DMS53 (cell line): ENCODE data around the gene MKNK1.
A peak's percentile ranks its signal among the peaks of the same experiment; 100 is the strongest.

Experiments used
- DNase-seq: peaks from one replicate; lab custom pipeline; 2025; lab: John Stamatoyannopoulos, UW

The MKNK1 gene

DNA sequence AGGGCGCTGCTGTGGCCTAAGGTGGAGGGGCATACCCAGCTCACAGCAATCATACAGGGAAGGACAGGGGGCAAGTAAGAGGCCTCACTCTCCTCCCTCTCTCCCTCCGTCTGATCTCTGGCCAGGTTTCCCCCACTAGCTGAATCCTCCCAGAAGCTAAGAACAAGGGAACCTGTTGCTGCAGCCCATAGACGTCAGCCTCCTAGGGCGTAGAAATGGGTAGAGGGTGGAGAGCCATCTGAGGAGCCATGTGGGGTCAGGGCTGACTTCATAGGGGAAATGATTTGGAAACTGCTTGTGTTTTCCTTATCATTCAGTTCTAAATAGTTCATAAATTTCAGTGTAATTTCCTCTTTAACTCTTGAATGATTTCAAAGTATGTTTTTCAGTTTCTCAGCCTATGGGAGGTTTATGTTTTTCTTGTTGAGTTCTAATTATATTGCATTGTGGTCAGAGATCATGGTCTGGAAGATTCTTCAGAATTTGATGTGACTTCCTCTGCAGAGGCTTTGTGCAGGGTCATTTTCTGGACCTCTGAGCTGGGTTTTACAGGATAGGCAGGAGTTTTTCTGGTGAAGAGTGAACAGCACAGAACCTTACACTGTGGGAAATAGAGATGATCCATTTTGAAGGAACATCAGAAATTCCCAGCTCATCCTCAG is 14.8 kb upstream of the MKNK1 start:
- no peak for DNase-seq

DNA sequence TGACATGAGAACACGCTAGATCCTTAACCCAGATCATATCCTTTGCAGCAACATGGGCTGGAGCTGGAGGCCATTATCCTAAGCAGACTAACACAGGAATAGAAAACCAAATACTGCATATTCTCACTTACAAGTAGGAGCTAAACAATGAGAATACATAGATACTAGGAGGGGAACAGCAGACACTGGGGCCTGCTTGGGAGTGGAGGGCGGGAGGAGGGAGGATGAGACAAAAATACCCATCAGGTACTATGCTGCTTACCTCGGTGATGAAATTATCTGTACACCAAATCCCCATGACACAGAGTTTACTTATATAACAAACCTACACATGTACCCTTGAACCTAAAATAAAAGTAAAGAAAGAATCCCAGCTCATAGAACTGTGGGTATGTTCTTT is 13.8 kb upstream of the MKNK1 start:
- DNase-seq = no peak

GRCh38 chr1:46617108-46617800 is 13.2 kb upstream of the MKNK1 start:
- DNase-seq = no peak

- peak; percentile 87 for DNase-seq
These were observed 12.4 kb upstream of the MKNK1 start, which contains the start of gene MOB3C for GRCh38 chr1:46616277-46617107. MOB3C (minus strand) TSS chr1:46616811; CDS start chr1:46613321, 3,490 bp downstream.

DNA sequence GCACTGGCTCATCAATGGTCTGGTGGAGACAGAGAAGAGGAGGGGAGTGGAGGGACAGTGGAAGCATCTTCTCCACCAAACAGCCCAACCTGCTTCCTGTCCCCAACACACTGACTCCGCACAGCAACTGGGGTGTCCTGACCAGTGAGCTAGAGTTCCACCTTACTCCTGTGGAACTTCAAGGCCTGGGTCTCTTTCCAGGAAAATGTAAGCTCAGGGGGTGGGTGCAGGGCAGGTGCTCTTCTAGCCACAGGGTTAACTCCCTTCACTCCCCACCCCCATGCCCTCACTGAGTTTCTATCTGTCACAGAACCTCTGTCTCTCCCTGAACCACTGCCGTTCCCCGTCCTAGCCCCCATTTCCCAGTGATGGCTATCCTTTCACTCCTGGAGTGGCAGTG is 11.7 kb upstream of the MKNK1 start:
- DNase-seq = no peak

GRCh38 chr1:46615088-46615487 is 11.0 kb upstream of the MKNK1 start:
- no peak for DNase-seq

DNA sequence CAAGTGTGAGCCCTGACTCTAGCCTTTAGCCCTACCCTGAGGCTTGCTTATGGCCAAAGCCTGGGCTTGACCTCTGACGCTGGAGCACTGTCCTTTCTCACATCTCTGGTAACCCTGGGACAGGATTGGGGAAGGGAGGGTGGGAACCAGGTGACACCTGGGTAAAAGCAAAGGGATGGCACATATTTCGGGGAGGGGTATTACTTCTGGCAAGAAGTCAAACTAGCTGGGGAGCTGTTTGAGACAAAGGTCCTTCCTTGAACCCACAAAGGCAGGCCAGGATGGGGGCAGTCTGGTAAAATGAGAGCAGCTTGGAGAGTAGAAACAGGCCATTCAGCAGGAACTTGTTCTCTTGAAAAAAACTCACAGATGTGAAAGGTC is 10.5 kb upstream of the MKNK1 start:
- DNase-seq = no peak

DNA sequence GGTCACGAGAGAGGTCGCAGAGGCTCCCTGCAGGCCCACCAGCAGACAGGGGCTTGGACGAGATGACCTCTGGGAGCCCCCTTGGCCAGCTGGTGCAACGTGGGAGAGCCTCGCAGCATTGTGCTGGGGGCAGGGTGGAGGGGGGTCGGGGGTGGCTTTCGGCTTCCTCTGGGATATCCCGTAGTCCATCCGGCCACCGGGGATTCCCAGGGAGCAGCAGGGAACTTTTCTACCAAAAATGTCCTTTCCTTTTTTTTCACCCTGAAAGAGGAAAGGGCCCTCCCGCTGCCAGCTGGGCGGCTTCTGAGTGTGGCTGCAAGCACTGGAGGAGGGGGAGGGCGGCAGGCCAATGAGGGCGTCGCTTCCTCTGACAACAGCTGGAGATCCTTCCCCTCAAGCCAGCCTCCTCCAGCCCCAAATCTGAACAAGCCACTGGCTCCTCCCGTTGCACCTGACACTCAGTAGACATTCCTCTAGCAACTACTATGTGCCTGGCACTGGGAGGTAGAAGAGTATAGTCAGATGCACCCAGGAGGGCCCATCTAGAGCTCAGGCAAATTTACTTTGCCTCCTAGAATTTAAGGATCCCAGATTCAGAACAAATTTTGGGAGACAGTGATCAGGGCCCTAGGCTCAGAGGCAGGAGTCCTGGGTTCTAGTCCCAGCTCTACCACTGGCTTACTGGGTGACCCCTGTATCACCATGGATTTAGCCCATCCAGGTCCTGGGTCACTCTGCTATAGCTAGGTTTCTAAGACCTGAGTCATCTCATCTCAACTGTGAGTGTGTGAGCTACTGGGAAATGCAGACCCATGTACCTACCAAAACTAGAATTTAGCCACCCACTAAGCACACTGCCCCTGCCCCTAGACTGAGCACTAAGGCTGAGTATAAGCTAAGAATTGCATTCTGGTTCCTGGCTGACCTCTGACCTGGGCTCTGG is 9.9 kb upstream of the MKNK1 start:
- DNase-seq = no peak

GRCh38 chr1:46612937-46613660 is 9.0 kb upstream of the MKNK1 start:
- DNase-seq = no peak

DNA sequence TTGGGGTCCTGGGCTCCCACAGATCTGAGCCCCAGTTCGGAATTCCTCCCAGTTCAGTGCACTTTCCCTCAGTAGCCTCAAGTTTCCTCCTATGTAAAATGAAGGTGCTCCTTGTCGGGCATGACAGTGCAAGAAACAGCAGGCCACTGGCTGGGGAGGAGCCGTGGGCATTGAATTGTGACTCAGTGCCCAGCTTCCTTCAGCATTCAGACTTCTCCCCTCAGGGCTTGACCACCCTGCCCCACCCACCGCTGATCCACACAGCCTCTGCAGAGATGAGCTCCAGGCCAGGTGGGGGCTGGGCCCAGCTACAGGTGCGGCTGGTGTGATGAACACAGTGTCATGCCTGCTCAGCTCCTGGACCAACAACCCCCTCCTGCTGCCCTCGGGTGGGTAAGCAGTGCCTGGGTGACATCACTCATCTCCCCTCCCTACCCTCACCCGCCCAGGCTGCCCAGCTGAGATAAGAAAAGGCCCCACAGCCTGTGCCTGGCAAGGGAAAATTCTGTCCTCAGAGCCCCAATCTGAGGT is 7.7 kb upstream of the MKNK1 start:
- no peak for DNase-seq

- DNase-seq = no peak
These were observed 3.5 kb upstream of the MKNK1 start for GRCh38 chr1:46607345-46608130.

DNA sequence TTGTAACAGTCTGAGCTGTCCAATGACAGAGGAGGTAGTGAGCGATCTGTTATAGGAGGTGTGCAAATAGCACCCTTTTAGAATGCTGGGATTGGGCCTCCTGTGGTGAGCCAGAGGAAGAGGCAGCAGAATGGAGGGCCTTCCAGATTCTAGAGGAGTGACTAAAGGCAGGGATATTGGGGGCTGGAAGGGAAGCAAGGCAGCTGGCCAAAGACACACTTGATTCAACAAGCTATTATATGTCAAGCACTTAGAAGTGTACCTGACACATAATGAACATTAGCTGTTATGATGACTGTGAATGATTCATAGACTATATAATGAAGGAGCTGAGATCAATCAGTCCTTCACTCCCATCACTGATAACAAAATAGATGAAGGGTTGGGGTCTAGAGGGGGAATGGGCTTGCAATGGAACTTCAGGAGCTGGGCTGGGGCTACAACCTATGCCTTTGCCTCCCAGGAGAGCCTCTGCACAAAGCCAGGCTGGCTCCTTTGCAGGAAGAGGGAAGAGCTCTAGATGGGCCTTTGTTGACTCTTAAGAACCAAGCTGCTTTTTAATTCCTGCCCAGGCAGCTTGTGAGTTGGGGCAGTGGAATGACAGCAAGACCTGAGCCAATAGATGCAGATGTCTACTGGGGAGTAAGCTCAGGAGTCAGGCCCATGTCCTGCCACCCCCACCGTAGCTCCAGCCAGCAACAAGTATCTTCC is 2.3 kb upstream of the MKNK1 start:
- DNase-seq = peak; percentile 95

GRCh38 chr1:46605232-46605631 is 1.2 kb upstream of the MKNK1 start:
- no peak for DNase-seq

GRCh38 chr1:46603481-46603857 is 599 bp downstream of the MKNK1 start:
- peak; percentile 63 for DNase-seq

DNA sequence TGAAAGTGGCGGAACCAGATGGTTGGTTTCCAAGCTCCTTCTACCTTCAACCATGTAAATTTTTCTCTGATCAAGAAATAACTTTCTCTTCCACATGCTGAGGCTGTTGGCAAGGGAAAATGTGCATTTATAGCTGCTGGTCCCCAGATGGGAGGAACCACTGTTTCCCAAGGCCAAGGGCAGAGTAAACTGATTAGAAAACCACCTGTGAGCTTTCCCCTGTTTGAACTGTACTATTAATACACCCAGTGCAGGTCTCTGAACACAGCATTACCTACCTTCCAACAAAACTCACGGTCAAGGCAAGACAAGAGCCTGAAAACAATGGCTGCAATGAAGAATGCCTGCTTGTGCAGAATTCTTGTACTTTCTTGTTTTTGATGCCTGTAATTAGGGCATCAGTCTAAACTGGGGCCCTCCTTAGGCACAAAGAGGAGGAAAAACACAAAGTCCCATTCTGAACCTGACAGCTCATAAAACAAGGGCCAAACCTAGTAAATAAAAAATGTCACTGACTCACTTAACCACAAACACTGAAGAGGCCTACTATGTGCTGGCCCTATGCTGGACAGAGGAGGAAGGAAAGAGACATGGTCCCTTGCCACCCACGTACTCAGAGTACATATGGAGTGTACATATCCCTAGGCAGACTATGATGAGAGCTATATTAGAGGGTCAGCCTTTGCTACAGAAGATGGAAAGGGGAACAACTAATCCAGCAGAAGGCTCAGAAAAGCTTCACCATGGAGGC is 2.6 kb downstream of the MKNK1 start:
- DNase-seq = no peak

DNA sequence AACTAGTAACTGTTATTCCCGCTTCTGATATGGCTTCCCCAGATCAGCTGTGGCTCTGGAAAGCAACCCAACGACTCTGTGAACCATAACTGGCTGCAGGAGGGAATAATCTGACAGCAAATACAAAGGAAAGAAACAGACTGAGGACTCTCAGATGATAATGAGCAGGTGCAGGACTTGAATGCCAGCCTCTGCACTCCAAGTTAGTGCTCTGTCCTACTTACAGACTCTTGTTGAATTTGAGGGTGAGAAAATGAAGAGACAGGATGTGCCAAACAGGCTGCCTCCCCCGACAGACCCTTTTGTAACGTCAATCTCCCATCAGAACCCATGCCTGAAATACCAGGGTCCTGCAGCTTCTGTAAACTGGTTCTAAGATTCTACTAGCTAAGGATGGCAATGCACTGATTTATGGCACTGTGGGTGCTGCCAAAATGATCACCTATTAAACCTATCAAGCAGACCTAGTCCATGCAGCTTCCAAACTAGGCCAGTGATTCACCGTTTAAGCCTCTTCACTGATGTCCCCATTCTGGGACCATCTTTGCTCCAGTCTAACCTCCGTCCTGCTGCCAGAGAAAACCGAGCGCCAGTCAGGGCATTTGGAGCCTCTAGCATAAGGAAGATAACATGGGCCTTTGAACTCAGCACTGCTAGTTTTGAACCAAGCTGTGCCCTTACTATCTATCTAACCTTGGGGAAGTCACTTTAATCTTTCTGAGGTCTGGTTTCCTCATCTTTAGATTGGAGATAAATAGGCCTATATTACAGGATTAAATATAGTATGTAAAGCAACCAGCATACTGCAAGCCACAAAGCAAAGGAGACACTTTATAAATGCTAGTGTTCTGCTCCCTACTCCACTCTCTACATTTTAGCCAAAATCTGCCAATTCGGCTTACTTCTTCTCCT is 4.8 kb downstream of the MKNK1 start:
- no peak for DNase-seq

DNA sequence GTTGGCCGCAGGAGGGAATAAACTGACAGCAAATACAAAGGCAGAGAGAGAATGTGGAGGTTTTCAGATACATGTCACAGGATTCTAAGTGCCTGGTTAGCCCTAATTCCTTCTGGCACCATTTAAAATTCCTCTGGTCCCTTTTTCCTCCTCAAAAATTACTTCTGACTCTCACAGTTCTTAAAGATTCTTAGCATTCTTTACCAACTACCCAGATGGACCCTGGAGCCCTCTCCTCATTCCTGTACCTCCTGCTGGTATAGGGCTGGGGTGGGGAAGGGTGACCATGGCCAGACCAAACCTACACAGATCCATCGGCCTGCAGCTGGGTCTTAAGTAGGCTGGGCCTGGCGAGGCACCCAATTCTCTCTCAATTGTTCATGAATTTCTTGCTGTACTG is 7.2 kb downstream of the MKNK1 start:
- no peak for DNase-seq

GRCh38 chr1:46596036-46596435 is 8.0 kb downstream of the MKNK1 start:
- DNase-seq = no peak
